GM19395 (cell line): Measurements from ENCODE around the gene ELOVL2.
"Not testable (repeated sequence)": the region's sequence is repeated elsewhere in the genome, so short reads cannot be mapped to it uniquely, and the experiment has no call there.

ENCODE experiments used
- ATAC-seq: cut with Tn5 transposase; IDR thresholded peaks from one replicate; pipeline ENCODE4 v1.9.1; 2021; ENCODE audit warnings: mild to moderate bottlenecking, moderate library complexity; ENCODE audit not compliant: unreplicated experiment

ELOVL2 gene

DNA sequence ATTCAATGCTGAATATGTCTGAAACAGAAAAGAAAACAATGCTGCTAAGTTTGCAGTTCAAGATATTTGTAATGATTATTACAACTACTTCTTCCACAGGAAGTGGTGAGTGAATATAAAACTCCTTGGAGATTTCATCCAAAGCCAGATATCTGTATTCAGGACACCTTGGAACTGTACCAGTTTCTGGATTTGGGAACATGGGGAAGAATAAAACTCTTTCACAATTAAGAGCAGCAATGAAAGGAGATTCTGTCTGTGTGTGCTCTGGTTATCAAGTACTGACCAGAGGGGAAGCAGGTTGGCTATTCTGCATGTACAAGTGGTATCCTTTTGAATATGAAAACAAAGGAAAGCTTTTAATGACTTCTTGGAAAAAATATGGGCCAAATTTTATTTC is 21.1 kb downstream of the ELOVL2 start:
- no peak for ATAC-seq

DNA sequence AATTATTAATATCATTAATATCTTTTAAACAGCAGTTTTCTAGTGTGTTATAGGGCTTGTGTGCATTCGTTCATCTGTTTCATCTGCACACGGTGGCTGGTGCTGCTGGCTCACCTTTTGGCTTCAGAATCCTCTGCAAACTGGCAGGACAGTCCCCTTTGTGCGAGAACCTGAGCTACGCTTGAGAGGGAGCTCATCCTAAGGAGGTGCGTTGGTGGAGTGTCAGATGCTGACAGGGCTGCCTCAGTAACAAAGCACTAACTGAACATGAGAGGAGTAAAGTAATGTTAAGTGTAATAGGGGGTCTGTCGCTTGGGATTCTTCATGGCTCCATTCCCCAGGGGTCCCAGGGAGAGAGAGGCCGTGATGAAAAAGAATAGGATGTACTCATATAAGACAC is 22.4 kb downstream of the ELOVL2 start:
- no peak for ATAC-seq

DNA sequence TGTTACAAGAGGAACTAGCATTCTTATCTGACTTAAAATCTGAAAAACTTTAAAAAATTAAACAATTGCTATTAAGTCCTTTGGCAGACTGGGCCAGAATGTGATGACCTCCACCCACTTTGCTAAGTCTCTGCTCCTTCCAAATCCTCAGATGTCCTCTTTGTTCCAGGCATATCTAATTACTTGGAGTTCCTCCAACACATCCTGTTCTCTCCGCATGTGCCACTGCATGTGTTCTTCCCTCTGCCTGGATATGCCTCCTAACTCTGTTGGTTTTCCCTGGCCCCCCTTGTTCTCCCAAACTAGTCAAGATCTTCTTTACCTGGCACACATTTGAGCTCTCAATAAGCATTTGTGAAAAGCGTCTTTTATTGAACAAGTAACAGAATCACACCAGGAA is 23.1 kb downstream of the ELOVL2 start:
- ATAC-seq, result no peak

DNA sequence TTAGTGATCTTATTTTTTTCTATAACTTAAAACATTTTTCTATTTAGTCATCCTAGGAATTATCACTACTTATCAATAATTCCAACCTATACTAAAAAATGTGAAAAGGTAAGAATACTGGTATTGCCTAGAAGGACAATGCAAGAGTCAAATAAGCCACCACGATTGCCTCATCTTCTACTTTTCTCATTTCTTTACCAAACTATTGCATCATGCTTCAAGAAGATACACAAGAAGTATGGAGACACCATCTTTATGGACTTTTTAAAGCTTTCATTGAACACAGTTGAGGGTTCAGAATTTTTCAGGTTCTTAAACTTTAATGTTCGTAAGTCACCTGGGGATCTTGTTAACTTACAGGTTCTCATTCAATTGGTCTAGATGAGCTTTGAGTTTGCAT is 25.9 kb downstream of the ELOVL2 start:
- no peak for ATAC-seq

DNA sequence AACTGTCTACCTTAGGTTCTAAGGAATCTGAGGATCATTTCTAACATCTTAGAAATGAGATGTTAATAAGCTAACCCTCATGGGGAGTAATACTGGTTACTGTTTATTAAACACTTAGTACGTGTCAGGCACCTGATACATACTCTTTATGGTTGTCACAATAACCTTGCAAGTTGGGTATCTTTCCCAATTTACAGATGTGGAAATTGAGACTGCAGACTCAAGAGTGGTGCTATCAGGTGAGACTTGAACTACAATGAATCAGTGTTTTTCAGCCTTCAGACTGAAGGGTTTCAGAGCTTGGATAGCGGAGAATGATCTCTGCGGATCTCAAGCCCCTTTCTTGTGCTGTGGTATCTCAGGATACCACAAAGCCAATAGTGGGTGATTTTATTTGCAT is 27.0 kb downstream of the ELOVL2 start:
- ATAC-seq, result no peak

DNA sequence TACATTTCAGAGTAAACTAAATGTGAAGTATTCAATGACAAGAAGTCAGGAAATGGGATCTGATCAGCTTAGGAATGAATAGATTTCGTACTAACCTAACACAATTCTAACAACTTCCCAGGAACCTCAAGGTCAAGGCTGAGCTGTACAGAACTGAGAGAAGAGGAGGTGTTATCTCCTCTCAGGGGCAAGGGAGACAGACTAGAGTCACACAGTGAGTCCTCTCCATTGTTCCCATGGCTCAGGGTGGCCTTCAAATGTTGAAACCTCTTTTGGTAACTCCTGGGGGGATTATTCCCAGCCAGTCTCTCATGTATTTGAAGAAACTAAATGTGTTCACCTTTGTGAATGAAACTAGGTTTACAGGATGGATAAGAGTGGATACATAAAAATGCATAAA is 27.7 kb downstream of the ELOVL2 start:
- no peak for ATAC-seq

DNA sequence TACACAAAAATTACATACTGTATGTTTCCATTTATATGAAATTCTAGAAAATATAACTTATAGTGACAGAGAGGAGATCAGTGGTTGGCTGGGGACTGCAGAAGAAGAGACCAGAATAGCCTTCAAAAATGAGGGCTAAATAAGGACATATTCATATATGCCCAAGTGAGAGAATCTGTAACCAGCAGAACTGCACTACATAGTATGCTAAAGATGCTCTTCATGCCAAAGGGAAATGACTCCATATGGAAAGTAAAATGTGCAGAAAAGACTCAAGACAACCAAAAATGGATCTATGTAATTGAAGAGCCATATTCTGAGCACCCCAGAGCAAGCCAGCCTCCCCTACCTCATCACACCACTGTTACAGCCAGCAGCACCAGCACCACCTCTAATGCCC is 29.0 kb downstream of the ELOVL2 start:
- no peak for ATAC-seq

DNA sequence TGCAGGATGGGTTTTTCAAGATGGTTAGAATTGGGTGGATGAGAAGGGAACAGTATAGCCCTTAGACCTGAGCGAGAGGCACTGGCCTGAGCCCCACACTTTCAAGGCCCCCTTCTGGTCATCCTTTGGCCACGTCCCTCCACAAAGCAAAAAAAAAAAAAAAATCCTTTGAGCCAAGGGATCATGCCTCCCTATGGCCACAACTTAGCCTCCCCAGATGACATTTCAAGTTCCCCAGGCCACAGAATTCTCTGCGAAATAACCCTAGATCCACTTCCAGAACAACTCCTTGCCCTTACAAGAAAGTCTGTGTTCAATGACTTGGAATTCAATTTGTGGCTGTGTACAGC is 30.4 kb downstream of the ELOVL2 start:
- no peak for ATAC-seq

DNA sequence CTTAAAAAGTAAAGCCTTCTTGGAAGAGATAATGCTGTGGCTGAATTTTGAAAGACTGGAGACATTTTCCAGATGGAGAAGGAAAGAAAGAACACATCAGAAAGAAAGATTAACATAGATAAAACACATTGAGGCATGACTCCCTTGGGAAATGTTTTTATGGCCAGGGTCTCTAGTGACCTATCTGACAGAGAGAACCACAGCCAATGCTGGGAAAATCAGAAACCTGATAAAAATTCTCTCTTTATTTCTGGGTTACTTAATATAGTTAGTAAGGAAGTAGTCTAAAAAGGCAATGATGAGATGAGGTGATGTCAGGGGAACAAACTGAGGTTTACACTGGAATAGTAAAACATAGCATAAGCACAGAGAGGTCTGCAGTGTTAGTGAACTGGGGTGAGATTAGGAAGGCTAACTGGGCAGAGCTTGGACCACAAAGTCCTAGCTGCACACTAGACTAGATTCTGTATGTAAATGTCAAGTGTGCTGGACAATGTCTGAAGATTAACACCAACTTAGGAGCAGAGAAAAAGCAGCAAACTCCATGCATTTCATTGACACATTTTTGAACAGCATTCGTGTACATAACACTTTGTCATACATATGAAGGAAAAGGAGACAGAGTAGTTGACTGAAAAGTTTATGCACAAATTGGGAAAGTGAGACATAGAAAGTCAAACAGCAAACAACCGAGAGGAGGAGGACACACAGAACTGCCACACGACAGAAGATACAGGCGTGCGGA is 31.0 kb downstream of the ELOVL2 start:
- ATAC-seq, result no peak

DNA sequence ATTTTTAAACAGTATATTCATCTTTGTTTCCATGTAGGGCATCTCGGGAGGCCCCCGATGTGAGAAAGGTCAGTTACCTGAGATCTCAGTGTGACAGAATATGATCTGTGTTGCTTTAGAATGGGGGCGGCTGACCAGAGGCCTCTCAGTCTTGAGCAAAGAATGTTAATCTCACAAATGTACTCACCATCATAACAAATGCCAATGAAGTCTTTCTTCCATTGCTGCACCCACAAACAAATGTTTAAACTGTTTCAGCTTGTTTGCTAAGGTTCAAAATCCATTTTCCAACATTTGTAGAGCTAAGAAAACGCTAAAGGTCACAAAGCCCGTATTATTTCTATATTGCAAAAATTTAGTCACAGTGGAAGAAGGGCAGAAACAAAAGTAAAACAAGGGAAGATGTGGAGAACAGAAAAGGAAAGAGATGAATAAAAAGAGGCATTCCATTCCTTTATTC is 31.8 kb downstream of the ELOVL2 start:
- no peak for ATAC-seq

DNA sequence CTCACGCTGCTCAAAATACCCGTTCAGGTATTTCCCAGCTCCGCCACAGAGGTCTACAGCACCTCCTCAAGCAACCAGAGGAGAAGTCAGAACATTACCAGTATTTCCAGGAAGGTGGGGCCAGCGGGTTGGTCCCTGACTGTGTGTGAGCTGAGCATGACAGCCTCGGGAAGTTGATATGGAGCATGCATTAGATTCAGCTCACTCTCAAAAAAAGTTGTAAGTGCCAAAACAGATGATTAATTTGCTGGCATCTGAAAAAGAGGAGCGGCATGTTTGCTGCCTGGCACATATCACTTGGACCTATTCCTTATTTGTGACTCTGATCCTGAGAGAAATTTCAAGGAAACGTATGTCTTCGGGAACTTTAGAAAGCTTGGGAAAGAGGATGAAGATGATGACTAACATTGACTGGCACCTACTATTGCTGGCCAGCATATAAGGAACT is 32.3 kb downstream of the ELOVL2 start:
- ATAC-seq, result no peak

DNA sequence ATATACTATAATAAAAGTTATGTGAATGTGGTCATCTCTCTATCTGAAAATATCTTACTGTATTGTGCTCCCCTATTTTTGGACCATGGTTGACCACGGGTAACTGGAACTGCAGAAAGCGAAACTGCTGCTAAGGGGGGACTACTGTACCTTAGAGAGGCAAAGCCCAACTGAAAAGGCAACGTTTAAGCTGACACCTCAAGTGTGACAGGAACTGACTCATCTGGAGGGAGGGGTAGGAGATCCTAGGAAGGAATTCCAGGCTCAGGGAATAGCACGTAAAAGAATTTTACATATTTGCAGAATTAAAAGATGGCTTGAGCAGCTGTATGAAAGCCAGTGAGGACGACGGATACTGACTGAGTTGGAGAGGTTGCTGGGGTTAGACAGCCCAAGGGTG is 34.8 kb downstream of the ELOVL2 start:
- ATAC-seq, result peak; percentile 83

DNA sequence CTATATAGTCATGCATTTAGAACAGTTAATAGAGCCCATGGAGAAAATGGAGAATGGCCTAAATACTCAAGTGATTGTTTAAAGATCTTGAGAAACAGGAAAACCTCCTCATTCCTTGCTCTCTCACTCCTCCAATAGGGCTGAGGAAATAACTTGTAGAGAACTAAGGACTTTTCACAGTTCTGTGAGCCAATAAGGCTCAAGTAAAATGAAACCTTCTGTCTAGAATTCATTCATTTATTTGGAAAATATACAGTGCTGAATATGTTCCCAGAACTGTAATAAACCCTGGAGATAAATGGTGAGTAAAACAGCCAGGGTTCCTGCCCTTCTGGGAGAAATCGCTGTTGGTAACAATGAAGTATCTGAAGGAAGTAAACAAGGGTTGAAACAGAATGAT is 35.3 kb downstream of the ELOVL2 start:
- no peak for ATAC-seq

DNA sequence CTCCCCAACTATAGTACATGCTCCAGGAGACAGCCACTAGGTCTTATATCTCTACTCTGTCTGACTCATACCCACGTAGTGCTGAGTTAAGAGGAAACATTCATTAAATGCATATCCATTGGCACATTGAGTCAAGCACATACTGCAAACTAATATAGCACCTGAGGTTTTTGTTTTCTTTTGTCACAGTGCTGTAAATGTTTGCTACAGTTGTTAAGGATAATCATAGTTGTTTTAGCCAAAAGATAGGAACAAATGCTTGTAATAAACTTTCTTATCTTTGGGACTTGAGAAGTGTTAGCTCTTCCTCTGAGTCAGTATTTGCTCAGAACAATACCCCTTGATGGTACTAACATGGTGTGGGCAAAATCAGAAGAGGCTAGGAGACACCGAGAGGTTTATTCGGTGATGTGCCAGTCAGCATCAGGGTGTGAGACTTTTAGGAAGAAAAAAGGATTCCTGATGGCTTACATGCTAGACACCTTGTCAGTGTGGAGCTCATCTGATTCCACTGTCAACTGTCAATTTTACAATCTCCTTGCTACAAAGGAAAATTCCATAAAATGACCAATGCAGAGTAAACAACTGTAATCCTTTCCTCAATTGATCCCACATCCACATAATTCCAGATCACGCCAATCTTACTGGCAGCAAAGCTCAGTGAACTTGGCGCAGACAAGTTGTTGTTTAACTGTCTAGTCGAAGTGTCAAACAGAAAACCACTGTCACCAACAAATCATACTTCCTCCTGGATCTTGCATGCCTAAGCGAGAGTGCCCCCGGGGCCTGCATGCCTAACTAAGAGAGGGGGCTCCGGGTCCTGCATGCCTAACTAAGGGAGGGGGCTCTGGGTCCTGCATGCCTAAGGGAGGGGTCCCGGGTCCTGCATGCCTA is 36.1 kb downstream of the ELOVL2 start:
- no peak for ATAC-seq

DNA sequence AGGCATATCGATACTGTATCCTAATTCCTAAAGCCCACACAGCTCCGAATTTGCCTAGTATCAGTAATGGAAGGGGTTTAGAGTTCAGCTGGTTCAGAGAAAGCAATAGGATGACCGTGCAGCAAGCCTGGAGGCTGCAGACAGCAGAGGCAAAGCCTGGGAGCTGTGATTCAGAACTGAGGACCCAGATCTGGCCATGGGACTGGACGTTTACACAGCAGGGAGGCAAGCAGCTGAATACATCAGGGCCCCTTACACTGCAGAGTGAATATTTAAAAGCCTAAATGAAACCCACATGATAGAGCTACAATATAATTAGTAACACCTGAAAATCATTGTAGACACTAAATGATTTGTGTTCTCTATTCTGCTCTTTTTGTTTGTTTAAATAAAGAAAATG is 38.0 kb downstream of the ELOVL2 start:
- ATAC-seq, result no peak

DNA sequence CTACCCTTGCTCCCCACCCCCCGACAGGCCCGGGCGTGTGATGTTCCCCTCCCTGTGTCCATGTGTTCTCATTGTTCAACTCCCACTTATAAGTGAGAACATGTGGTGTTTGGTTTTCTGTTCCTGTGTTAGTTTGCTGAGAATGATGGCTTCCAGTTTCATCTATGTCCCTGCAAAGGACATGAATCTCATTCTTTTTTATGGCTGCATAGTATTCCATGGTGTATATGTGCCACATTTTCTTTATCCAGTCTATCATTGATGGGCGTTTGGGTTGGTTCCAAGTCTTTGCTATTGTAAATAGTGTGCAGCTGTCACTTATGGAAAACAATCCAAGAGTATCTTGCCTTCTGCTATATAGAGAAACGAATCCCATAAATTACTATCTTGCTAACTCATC is 40.8 kb downstream of the ELOVL2 start:
- not testable (repeated sequence) for ATAC-seq

DNA sequence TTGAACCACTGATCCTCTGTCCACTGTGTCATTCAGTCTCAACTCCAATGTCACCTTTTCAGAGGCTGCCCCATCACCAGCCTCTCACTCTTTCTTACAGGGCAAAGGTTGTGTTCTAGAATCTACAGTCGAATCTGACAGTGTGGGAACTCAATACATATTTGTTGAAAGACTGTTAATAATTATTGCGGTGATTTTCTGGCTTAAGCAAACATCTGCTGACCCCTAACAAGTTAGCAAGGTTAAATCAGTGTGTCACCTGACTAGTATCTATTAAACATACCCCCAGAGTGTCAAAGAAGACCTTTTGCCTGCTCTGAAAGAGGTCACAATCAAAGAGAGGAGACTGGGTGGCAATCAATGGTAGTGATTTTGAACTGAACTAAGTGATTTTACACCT is 41.9 kb downstream of the ELOVL2 start:
- no peak for ATAC-seq

DNA sequence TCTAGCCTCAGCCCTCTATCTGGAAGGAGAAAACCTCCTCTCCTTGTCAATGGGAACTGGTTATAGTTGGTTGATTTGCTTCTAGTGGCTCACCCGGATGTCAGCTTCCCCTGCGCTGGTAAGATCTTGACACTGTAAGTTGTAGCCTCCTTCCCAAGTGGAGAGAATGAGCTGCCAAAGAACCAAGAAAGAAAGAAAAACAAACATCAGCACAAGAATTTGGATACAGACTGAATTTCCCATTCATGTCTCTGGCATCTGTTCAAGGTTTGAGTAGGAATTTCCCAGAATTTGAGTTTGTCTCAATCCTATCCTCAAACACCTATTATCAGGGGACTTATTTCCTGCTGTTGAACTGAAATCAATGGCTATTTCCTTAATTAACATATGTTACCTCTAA is 44.1 kb downstream of the ELOVL2 start:
- ATAC-seq, result no peak

DNA sequence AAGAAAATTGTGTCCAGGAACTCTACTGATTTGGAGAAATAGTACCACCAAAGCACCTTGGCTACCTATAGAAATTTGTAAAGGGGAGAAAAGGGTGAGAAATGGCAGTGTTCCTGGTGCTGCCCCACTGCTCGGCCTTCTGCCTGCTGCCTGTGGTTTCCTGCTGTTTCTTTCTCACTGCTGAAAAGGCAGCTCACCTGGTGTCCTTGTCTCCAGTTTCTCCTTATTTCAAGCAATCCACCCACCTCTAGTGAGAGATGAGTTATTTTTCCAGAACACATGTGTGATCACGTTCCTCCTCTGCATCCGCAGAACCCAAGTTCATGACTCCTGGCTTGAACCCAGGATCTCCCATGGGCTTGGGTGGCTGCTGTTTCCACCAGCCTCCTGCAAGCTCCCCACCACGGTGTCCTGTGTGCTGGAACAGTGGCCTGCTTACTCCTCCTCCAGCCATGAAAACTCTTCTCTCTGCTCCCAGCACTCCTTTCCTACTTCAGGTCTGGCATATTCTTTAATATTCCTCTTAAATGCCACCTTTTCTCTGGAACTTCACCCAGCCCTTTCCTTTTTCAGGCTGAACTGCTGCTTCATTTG is 48.9 kb downstream of the ELOVL2 start:
- no peak for ATAC-seq

DNA sequence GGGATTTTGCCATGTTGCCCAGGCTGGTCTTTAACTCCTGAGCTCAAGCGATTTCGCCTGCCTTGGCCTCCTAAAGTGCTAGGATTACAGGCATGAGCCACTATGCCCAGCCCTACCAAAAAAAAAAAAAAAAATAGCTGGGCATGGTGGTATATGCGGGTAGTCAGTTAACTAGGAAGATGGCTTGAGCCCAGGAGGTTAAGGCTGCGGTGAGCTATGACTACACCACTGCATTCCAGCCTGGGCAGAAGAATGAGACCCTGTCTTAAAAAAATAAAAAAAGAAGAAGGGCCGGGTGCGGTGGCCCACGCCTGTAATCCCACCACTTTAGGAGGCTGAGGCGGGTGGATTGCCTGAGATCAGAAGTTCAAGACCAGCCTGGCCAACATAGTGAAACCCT is 50.2 kb downstream of the ELOVL2 start:
- no peak for ATAC-seq

DNA sequence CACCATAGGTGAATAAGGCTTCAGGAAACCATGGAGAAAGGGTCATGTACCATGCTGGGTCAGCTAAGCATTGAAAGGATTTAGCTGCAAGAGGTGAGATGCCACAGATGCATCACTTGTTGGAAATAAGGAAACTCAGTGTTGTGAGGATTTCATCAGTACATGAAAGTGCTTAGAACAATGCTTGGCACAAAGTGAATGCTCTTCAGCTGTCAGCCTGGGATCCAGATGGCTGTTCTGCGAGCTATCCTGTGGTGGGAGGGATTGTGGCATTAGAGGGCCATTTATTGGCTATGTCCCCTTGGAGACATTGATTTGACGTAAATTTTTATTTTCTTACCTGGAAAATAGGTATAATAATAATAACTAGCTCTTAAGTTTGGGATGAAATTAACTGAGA is 53.0 kb downstream of the ELOVL2 start:
- ATAC-seq, result no peak

DNA sequence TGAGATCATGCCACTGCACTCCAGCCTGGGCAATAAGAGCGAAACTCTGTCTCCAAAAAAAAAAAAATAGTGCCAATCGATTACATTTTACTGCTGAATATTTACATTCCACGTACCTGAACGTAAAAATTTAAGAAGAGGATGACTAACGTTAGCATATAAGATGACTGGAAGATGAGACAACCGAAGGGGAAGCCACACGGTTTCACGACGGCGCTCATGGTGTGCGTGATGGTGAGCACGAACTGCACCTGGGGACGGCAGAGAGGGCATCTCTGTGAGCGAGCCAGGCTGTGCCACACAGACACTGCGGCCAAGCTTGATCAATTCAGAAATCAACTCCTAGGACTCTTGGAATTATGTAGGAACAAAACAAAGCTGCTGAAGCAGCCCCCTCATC is 54.5 kb downstream of the ELOVL2 start:
- no peak for ATAC-seq
